HG03575 (cell line): ENCODE measurements around the gene HS1BP3.

Experiments
- ATAC-seq: cut with Tn5 transposase; IDR thresholded peaks from one replicate; pipeline ENCODE4 v1.9.1; 2021; ENCODE audit not compliant: unreplicated experiment, insufficient number of reproducible peaks, low FRiP score; ENCODE audit errors: extremely low read depth

Gene HS1BP3

GRCh38 chr2:20612925-20613916 lies 37.7 kb downstream of the HS1BP3 start:
- no peak for ATAC-seq

DNA sequence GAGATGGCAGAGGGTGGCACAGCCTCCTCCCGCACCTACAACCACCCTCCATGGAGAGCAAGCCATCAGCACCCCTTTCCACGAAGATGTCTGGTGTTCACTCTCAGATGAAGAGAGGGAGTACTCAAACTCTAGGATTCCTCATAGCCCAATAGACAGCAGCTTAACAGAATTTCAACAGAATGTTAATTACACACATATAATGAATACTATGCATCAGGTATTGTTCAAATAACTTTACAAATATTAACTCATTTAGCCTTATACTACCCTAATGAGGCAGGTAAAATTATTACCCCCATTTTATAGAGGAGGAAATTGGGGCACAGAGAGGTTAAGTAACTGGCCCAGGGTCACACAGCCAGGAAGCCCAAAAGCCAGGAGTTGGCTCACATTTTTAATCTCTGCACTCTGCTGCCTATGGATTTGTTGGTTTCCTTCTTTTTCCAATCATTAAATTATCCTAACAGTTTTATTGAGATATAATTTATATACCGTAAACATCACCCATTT lies 39.0 kb downstream of the HS1BP3 start:
- no peak for ATAC-seq

DNA sequence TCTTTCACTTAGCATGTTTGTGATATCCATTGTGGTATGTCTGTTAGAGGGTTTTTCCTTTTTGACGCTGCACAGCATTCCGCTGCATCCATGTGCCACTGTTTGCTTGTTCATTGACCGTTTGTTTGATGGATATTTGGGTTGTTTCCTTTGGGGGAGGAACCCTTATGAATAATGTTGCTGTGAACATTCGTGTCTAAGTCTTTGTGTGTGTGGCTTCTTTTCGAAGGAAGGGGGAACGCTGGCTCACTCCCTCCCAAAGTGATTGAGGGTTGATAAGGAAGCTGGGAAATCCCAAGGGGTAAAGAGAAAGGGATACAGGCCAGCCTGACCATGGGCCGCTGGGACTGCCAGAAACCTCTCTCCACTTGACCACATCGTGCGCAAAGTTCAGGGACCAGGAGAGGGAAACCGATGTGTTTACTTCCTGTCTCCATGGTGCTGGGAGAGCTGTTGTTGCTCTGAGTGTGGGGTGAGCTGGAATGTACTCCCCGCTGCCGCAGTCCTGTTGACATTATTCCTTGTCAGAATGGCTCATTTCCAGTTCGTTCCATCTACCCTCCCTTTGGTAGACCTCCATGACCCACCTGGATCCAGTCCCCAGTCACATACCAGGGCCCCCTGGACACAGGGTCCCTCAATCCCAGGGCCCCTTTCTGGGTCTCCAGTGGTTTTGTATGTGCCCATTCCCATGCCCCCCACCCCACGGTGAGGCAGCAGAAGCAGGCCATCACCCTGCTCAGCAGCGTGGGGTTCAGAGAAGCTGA lies 39.6 kb downstream of the HS1BP3 start:
- ATAC-seq = no peak

DNA sequence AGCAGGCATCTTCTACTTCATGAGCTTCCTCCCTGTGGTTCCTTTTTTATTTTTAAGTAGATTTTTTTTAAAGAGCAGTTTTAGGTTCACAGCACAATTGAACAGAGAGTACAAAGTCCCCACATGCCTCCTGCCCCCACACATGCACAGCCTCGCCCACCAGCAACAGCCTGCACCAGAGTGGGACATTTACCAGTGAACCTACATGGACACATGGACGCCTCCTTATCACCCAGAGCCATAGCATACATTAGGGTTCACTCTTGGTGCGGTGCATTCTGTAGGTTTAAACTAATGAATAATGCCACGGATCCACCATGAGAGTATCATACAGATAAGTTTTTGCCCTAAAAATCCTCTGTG lies 40.9 kb downstream of the HS1BP3 start:
- ATAC-seq = no peak

DNA sequence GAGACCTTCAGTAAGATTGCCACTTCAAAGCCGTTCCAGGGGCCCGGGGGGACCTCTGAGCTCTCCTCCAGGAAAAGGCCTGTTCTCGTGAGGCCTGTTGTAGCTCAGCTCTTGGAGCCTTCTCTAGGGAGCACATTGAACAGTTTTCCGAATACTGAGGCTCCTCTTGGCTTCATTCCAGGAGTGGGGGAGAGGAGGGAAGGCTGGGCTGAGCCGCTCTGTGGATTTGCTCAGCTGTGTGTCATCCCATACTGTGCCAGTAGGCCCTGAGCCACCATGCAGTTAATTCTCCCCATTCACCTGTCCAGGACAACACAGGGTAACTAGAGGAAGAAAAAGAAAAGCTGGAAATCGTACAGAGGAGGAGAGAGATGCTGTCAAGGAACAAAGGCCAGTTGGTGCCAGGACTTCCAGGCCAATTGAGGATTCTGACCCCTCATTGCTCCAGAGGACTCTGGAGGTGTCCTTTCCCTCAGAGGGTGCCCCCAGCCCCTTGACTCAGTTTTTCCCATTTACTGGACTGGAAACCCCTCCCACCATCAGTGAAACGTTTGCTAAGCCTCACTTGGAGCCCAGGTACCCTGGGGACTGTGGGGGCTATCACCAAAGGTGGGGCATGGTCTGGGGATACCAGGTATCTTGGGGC lies 41.4 kb downstream of the HS1BP3 start:
- ATAC-seq = no peak

DNA sequence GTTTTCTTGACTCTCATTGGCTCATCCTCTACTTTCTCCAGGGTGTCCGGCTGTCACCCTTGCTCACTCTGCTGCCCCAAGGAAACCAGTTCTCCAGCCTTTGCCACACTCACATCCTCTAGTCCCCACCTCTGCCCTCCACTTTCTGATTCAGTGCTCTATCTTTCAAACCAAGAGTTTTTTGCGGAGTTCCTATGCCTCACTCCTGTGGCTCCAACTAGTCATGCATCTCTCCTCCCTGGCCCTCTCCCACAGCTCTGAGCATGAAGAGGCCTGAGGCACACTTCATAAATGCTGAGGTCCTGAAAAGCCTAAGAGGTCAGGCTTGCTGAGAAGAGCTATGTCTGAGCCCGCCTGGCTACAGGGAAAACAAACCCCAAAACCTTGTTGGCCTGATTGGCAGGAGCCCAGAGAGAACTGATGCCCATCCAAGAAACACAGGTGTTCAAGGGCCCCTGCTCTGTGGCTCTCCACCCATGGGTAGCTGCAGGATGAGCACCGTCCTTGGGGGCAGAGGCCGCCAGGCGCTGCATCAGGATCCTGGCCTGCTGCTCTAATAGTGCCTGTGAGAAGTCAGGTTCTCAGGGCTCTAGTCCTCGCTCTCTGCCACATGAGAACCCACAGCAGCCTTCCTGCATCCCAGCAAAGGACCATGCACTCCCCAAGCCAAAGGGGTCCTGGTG lies 42.1 kb downstream of the HS1BP3 start:
- ATAC-seq = no peak

- no peak for ATAC-seq
These were observed 43.5 kb downstream of the HS1BP3 start for GRCh38 chr2:20607446-20607845.

- ATAC-seq = no peak
These were observed 44.7 kb downstream of the HS1BP3 start for GRCh38 chr2:20606198-20606597.

- no peak for ATAC-seq
These were observed 45.9 kb downstream of the HS1BP3 start for GRCh38 chr2:20604951-20605381.

GRCh38 chr2:20604401-20604911 lies 46.4 kb downstream of the HS1BP3 start:
- no peak for ATAC-seq

- no peak for ATAC-seq
These were observed 47.1 kb downstream of the HS1BP3 start for GRCh38 chr2:20603791-20604190.

DNA sequence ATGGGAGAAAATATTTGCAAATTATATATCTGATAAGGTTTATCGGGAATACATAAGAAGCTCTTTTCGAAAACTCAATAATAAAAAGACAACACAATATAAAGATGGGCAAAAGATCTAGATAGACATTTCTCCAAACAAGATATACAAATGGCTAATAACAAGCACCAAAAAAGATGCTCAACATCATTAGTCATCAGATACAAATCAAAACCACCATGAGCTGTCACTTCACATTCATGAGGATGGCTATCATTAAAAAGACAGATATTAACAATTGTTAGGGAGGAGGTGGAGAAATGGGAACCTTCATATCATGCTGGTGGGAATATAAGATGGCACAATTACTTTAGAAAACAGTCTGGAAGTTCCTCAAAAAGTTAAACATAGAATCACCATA lies 48.1 kb downstream of the HS1BP3 start:
- ATAC-seq = no peak

GRCh38 chr2:20600756-20601325 lies 50.1 kb downstream of the HS1BP3 start:
- no peak for ATAC-seq

- ATAC-seq = no peak
These were observed 50.9 kb downstream of the HS1BP3 start for GRCh38 chr2:20599861-20600461.

- no peak for ATAC-seq
These were observed 51.8 kb downstream of the HS1BP3 start for GRCh38 chr2:20599001-20599600.

GRCh38 chr2:20597860-20598183 lies 53.1 kb downstream of the HS1BP3 start:
- no peak for ATAC-seq

GRCh38 chr2:20596973-20597859 lies 53.7 kb downstream of the HS1BP3 start:
- ATAC-seq = no peak
